GM12873 (cell line): ENCODE results near the gene RETREG2.
A peak's percentile ranks its signal among the peaks of the same experiment; 100 is the strongest.

ENCODE experiments used
- TF ChIP-seq, protein P1 (sequence below): IDR thresholded peaks from 2 replicates; pipeline ENCODE4 v1.5.1; 2012; ENCODE audit warnings: low read depth, mild to moderate bottlenecking, moderate library complexity, low read length, control low read depth; ENCODE audit not compliant: insufficient read depth; ENCODE audit errors: missing control alignments

RETREG2 gene

DNA sequence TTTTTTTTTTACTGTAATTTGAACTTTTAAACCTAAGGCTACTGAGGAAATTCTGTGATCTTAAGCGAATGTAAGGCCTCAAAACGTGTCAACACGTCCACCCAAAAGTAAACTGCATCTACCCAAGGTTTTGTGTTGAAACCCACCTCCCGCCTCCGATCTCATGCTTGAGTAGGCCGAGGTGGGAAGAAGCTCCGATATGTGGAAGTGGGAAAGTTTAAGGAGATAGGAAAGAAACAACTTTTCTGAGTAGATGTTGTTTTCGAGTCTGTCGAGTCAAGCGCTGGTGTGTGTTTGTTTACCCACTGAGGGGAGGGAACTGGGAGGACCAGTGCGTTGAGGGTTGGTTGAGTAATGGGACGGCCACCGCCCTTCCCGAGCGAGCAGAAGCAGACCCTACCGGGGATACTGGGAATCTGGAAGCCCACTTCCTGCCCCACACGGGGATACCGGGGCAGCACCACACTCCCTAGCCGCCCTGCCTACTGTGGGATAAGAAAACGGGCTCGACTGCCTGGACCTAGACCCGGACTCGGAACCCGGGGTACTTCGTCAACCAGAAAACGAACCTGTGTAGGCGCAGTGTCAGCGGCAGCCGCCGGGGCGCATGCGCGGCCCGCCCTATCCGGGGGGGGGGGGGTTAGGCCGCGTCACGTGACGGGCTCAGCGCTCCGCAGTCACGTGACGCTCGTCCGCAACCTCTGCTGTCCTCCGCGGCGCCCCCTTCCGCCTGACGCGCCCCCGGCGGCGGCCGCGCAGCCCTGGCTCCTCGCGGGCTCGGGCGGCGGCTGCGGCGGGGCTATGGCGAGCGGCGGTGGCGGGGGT lies at the start of gene RETREG2:
Gene RETREG2, plus strand, starts transcription at position 724 of the 825 bp plus-strand sequence. Its CDS starts 78 bp downstream, at position 802.
- TF ChIP-seq, protein P1, sequence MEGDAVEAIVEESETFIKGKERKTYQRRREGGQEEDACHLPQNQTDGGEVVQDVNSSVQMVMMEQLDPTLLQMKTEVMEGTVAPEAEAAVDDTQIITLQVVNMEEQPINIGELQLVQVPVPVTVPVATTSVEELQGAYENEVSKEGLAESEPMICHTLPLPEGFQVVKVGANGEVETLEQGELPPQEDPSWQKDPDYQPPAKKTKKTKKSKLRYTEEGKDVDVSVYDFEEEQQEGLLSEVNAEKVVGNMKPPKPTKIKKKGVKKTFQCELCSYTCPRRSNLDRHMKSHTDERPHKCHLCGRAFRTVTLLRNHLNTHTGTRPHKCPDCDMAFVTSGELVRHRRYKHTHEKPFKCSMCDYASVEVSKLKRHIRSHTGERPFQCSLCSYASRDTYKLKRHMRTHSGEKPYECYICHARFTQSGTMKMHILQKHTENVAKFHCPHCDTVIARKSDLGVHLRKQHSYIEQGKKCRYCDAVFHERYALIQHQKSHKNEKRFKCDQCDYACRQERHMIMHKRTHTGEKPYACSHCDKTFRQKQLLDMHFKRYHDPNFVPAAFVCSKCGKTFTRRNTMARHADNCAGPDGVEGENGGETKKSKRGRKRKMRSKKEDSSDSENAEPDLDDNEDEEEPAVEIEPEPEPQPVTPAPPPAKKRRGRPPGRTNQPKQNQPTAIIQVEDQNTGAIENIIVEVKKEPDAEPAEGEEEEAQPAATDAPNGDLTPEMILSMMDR: peak; percentile 40

DNA sequence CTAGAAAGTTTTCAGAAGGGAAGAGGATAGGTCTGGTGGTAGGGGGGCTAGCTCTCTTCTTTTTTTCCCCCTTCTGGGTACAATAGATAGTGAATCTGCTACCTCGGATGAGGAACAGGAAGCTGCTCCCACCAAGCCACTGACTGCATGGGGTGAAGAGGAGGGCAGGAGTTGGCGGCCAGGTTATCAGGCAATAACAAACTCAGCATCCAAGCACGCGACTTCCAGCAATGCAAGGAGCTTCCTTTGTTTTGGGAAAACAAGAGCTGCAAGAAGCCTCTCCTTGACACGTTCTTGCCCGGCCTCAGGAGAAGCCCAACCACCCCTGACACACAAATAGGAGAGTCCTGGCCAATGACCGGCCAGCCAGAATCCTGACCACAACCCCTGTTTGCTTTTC lies 49.7 kb upstream of the RETREG2 start:
- TF ChIP-seq, protein P1: no peak

DNA sequence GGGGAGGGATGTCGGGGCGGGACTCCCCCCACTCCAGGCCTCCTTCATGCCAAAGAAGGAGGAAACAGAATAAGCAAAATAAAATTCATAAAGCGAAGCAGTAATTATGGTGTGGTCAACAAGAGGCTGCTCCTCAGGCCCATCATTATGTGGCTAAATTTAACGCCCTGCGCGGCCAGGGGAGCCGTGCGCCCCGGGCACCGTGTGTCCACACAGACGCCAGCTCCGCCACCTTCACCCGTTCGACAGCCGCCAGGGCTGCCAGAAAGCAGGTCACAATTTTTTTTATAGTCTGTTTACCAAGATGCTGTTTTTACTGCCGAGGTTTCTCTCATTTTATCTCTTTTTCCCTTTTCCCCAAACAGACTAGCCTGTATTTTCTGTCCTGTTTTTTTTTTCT lies 48.5 kb upstream of the RETREG2 start:
- TF ChIP-seq, protein P1: no peak

DNA sequence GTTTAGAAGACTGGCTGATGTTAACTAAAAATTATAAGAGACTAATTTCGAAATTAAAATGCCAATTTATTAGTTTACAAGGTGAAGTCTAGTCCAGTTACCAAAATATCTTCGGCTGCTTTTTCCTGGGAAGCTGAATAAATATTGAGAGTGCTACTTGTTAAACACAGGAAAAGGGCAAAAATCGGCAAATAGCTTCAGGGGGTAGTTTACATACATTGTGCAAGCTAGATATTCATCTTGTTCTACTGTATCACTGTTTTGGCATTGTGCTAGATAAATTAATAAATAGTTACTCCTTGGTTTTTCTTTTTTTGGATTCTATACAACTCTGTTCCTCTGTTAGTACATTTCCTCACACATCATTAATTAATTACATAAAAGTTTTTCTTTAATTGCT lies 46.7 kb upstream of the RETREG2 start:
- TF ChIP-seq, protein P1: no peak

- TF ChIP-seq, protein P1: no peak
Observed at GRCh38 chr2:219131744-219132143, 46.3 kb upstream of the RETREG2 start.

DNA sequence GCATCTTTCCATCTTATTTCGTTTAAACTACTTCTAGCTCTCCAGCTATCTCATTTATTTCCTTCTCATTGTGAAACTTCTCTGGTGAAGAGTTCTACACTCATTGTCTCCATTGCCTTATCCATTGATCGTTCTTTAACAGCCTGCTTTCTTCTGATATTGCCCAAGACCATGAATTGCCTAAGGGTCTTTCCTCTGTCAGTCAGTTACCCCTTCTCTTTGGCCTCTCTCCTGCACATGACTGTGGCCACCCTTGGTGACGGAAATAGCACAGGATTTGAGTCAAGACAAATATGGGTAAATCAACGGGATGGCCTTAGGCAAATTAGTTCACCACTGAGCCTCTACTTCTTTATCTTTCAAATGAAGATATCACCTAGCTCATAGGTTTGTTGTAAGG lies 44.1 kb upstream of the RETREG2 start:
- TF ChIP-seq, protein P1: no peak

GRCh38 chr2:219140722-219141121 lies 37.4 kb upstream of the RETREG2 start:
- TF ChIP-seq, protein P1: no peak
